Stimulated activated CD4-positive, alpha-beta T cell treated with anti-CD3 and anti-CD28 coated beads, Interleukin-1b, Interleukin-23, amount 100 ng/mL, for 48 hours (primary cell): Measurements from ENCODE around the gene HOTAIR.

Experiments used
- DNase-seq: peaks from one replicate; pipeline ENCODE4 v3.0.0-alpha.2; 2020

The HOTAIR gene

GRCh38 chr12:53955776-53956250, 18.9 kb downstream of the HOTAIR start:
- no peak for DNase-seq

- DNase-seq: no peak
Observed at GRCh38 chr12:53955036-53955775, 19.5 kb downstream of the HOTAIR start.

GRCh38 chr12:53954694-53955035, 20.1 kb downstream of the HOTAIR start, which contains the start of gene HOXC12:
Gene HOXC12 (plus strand): TSS chr12:53954903. CDS start chr12:53954930, 27 bp downstream.
- no peak for DNase-seq

- DNase-seq: no peak
Observed at GRCh38 chr12:53953831-53954693, 20.7 kb downstream of the HOTAIR start.

DNA sequence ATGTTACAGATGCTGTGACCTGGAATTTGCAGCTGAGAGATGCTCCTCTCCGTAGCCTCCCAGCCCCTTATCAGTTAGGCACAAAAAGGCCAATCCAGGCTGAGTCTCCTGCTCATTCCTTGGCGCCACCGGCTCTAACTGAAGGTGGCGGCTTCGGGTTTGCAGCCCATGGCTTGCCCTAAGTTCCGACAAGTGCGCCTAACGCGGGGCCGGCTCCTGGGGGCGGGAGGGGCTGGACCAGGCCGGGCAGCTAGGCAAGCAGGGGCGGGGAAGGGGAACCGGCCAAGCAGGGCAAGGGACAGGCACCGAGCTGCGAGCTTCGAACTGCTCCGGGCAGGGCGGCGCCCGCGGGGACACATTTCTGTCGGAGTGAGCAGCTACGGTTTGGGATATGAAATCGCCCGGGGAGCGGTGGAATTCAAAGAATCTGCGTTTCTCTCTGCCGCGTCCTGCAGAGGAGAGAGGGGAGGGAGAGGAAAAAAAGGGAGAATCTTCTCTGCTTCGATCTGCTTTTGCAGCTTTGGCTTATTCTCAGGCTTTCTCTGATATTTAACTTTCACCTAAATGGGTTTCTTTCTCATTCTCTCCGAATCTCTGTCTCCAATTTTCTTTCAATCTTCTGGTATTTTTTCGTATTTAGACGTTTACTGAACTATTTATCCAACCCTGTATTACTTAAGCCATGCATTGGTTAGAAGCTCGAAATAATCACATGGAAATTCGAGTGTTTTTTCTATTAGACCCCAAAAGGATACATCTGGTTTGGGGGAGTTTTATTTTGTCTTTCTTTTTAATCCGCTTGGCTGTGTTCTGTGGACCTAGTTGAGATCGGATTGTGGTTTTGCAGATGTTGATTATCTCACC, 21.7 kb downstream of the HOTAIR start:
- DNase-seq: no peak

- DNase-seq: no peak
Observed at GRCh38 chr12:53952335-53952694, 22.4 kb downstream of the HOTAIR start.

DNA sequence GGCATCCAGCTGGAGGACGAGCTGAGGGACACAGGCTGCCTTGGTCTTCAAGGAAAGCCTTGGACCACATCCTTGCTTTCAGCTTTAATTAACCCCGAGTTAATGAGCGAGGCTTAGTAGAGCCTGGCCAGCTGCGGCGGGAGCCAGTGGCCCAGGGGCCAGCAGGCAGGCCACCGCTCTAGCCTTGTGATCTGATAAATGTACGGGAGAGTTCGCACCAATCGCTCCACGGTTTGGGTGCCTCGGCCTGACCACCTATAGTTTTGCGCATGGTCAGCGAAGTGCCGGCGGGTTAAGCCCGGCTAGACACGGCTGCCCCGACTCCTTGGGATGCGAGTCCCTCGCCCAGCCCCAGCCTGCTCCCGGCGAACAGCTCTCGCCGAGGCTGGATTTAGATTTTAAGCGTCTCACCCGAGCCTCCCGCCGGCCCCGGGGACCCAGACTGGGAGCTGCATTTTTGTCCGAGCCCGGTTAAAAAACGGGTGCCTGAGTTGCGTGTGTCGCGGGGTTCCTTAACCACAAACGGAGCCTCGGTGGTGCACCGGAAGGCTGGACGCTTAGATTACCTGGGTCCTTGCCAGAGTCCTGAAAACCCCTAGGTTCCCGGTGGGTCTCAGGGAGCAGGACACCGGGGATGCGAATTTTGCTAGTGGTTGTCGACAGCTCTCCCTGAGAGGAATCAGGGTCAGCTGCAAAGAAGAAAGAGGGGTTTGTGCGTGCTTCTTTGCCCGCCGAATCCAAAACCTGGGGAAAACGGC, 23.0 kb downstream of the HOTAIR start:
- DNase-seq: no peak

DNA sequence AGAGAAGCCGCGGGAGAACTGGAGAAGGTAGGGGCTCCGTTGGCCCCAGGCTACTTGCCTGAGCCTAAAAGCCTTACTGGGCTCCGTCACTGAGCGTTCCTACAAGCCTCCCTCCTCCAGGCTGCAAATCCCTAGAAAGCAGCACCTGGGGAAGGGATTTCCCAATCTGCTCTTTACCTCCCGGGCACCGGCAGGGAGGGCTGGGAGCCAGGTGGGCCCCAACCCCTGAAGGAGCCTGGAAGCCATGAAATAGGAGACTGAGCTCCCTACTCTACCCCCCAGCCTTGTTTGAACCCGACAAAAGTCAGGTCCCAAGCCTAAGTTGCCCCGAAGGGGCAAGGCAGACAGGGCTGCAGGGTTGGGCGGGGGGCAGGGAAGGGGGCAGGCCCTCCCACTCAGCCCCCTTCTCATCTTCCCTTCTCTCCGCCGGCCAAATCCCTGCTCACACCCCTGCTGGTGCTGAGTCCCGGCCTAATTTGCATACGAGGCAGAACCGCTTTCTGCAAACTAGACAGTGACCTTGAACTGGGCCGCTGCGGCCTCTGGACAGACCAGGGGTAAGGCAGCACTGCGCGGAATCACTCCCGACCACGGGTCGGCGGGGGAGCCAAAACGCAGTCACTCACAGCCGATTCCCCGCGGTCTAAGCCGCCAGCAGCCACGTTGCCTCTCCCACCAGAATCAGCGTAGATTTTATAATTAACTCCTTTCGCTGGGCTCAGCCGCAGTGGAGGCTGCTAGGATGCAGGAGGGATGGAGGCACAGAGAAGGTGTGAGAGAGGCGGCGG, 23.8 kb downstream of the HOTAIR start:
- no peak for DNase-seq

- no peak for DNase-seq
Observed at GRCh38 chr12:53950437-53950773, 24.3 kb downstream of the HOTAIR start.

DNA sequence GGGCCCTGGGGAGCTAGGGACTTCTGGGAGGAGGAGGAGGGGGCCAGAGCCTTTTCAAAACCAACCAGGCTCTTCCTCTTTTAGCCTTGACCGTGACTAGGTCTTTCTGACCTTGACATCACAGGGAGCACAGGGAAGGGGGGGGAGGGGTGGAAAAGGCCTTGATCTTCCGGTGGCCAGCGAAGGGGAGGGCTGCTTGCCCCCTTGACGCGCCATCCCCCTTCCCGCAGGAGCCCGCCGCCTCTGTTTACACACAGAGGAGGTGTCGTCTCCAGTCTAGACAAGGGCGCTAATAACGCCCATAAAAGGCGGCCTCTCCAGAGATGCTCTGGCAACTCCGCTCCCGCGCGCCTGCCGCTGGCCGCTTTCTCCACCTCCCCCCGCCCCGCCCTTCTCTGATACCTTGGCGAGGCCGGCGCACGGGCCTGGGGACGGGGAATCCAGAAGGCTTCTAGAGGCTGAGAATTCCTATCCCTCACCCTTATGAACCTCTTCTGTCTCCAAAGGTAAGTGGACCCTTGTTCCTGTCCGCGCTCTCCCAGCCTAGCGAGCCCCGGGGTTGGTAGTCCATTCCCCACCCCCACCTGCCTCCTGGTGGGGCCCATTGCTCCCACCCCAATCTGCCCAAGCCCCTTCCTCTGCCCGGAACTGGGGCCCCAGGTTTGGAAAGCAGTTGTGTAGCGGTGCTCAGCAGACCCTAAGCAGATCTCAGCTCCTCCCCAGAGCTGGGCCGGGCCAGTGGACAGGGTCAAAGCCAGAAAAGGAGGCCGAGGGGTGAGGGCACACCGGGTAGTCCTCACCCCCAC, 24.9 kb downstream of the HOTAIR start:
- no peak for DNase-seq

GRCh38 chr12:53948650-53949593, 25.8 kb downstream of the HOTAIR start:
- DNase-seq: no peak

DNA sequence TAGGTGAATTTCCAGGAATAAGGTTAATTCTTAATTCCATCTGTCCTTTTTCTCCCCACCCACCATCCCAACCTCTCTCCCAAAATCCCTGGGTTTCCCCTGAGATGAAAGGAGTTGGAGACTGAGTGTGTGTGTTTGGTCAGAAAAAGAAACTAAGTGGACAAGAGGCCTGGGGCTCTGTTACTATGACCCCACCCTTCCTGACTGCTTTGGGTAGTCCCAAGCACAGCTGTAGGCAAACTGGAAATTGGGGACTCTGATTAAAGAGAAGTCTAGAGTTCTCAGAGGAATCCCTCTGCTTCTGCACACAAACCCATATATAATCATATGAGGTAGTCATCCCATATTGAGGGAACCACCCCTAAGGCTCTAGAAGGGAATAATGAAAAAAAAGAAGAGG, 27.0 kb downstream of the HOTAIR start:
- no peak for DNase-seq

DNA sequence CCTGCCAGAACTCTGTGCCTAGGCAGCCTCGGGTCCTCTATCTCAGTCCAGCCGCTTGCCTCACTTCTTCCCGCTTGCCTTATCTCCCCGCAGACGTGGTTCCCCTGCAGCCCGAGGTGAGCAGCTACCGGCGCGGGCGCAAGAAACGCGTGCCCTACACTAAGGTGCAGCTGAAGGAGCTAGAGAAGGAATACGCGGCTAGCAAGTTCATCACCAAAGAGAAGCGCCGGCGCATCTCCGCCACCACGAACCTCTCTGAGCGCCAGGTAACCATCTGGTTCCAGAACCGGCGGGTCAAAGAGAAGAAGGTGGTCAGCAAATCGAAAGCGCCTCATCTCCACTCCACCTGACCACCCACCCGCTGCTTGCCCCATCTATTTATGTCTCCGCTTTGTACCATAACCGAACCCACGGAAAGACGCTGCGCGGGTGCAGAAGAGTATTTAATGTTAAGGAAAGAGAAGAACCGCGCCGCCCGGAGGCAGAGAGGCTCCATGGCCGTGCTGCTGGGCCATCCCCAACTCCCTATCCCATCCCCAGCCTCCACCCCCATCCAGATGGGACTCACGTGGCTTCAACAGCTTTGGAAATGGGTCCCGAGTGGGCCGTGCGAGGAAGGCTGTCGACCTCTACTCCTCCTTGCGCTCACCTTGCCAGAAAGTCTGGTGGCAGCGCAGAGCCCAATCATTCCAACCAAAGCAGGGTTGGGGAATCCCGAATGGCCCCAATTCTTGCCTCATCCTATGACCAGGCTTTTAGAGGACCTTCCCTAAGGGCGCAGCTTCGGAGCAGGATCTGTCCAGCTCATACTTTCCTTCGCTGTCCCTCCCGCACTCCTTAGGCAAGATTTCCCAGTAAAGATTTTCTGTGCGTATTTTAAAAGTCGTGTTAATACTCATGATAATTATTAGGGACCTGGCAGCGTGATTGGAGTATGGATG, 29.6 kb downstream of the HOTAIR start:
- no peak for DNase-seq

GRCh38 chr12:53944209-53944608, 30.5 kb downstream of the HOTAIR start:
- DNase-seq: no peak

GRCh38 chr12:53942467-53942997, 32.2 kb downstream of the HOTAIR start:
- no peak for DNase-seq

- no peak for DNase-seq
Observed at GRCh38 chr12:53941750-53942149, 33.0 kb downstream of the HOTAIR start.

GRCh38 chr12:53941187-53941586, 33.6 kb downstream of the HOTAIR start:
- no peak for DNase-seq

DNA sequence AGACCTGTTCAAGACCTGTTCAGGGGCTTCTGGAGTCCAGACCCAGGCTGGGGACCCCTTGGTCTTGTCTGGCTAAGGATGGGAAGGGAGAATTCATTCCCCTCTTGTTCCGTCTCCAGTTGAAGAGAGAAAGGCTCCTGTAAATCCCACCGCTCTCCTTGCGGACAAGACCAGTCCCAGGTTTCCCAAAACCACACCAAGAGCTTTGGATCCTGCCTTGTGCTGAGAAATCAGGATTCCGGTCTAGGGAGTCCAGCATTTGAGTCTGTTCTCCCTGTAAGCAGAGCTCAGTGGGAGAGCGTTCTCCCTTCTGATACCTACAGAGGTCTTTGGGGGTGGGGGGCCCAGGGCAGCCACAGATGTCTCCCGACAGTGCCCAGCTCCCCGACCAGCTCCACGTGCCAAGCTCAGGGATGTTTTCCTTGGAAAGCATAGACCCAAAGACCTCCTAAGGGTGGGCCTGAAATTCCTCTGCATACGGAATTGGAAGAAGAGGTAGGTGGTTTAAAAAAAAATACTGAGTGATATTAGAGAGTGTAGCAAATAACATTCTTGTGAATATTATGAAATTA, 34.2 kb downstream of the HOTAIR start:
- no peak for DNase-seq
